Measurements from ENCODE around the gene SLC10A3. TPM values are rescaled to one million over a fixed set of nuclear protein-coding genes. Genes with fewer than 3 reads are reported as not detected.

The SLC10A3 gene
- total RNA-seq, 1 donor from 2014 or later: 10.4 TPM

- Mint-ChIP-seq H3K27me3 (no peaks in the 10 kb centered on the region), H3K36me3 (ENCODE audit: insufficient read depth) (peaks cover 4% of the 10 kb centered on the region), H3K4me1 (ENCODE audit: low read depth) (no peaks in the 10 kb centered on the region), H3K4me3 (ENCODE audit: low read depth) (peak within 1 kb of the TSS; percentile 75), H3K27ac (peak within 1 kb of the TSS; percentile 20), H3K9me3 (ENCODE audit: low read depth) (peaks cover 3% of the 10 kb centered on the region)
- TF ChIP-seq CTCF (IDR thresholded peaks at IDR 0.05; ENCODE audit: unreplicated experiment): no peak
- peak; percentile 92 for DNase-seq (ENCODE audit: low spot score, unreplicated experiment)
Measured at GRCh38 chrX:154478728-154479622, 11.5 kb downstream of the SLC10A3 start, which contains the start of gene LAGE3. Gene LAGE3, minus strand, starts transcription at chrX:154479281. Its CDS starts 366 bp downstream, at chrX:154478915.

DNA sequence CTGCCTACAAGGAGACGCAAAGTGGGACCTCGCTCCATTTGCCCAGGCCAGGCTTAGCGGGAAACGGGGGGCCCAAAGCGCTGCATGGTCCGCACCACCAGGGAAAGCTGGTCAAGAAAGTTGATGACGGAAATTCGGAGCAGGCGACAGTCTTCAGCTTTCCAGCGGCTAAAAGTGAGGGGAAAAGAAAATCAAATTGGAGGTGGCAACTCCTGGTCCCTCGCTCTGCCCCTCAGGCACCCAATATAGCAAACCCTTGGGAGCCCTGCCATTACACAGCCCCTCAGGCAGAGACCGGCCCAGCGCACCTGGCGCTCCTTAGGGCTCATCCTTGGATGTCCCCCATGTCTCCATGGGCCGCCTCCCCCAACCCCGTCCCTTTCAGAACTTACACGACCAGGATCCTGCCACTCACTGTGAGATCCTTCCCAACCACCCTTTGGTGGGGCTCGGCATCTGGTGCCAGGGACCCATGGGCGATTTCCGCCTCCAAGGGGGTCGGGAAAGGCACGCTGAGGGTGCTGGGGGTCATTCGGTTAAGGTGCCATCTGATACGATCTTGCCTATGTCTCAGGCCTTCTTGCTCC lies 12.4 kb downstream of the SLC10A3 start:
- H3K36me3 Mint-ChIP-seq (ENCODE audit: insufficient read depth): peaks cover 2% of the 10 kb centered on the region
- no peaks in the 10 kb centered on the region for H3K27me3 Mint-ChIP-seq
- H3K27ac Mint-ChIP-seq: no peak overlapping the region
- no peaks in the 10 kb centered on the region for H3K9me3 Mint-ChIP-seq (ENCODE audit: low read depth)
- H3K4me1 Mint-ChIP-seq (ENCODE audit: low read depth): no peaks in the 10 kb centered on the region
- TF ChIP-seq CTCF (IDR thresholded peaks at IDR 0.05; ENCODE audit: unreplicated experiment): no peak
- H3K4me3 Mint-ChIP-seq (ENCODE audit: low read depth): peak overlapping the region; percentile 75
- DNase-seq (ENCODE audit: low spot score, unreplicated experiment): no peak

- Mint-ChIP-seq H3K27ac (no peak overlapping the region), H3K9me3 (ENCODE audit: low read depth) (no peaks in the 10 kb centered on the region), H3K36me3 (ENCODE audit: insufficient read depth) (peaks cover 2% of the 10 kb centered on the region), H3K4me1 (ENCODE audit: low read depth) (no peaks in the 10 kb centered on the region), H3K27me3 (no peaks in the 10 kb centered on the region), H3K4me3 (ENCODE audit: low read depth) (peak overlapping the region; percentile 31)
- TF ChIP-seq CTCF (IDR thresholded peaks at IDR 0.05; ENCODE audit: unreplicated experiment): no peak
- DNase-seq (ENCODE audit: low spot score, unreplicated experiment): no peak
Measured at GRCh38 chrX:154476821-154477220, 13.6 kb downstream of the SLC10A3 start.

- no peak overlapping the region for H3K4me3 Mint-ChIP-seq (ENCODE audit: low read depth)
- H3K27me3 Mint-ChIP-seq: no peaks in the 10 kb centered on the region
- H3K9me3 Mint-ChIP-seq (ENCODE audit: low read depth): no peaks in the 10 kb centered on the region
- TF ChIP-seq CTCF (IDR thresholded peaks at IDR 0.05; ENCODE audit: unreplicated experiment): no peak
- peak overlapping the region; percentile 89 for H3K27ac Mint-ChIP-seq
- DNase-seq (ENCODE audit: low spot score, unreplicated experiment): no peak
- no peaks in the 10 kb centered on the region for H3K4me1 Mint-ChIP-seq (ENCODE audit: low read depth)
- H3K36me3 Mint-ChIP-seq (ENCODE audit: insufficient read depth): peaks cover 6% of the 10 kb centered on the region
Measured at GRCh38 chrX:154473683-154474082, 16.7 kb downstream of the SLC10A3 start.

- Mint-ChIP-seq H3K9me3 (ENCODE audit: low read depth) (no peaks in the 10 kb centered on the region), H3K4me1 (ENCODE audit: low read depth) (no peaks in the 10 kb centered on the region), H3K27me3 (no peaks in the 10 kb centered on the region), H3K4me3 (ENCODE audit: low read depth) (no peak overlapping the region), H3K27ac (no peak overlapping the region), H3K36me3 (ENCODE audit: insufficient read depth) (peaks cover 6% of the 10 kb centered on the region)
- DNase-seq (ENCODE audit: low spot score, unreplicated experiment): no peak
- no peak for TF ChIP-seq CTCF (IDR thresholded peaks at IDR 0.05; ENCODE audit: unreplicated experiment)
Measured at GRCh38 chrX:154472685-154473632, 17.5 kb downstream of the SLC10A3 start.

Measured in progenitor cell of endocrine pancreas (in vitro differentiated cells).